ENCODE data around the gene CHCHD3.

CHCHD3 gene

DNA sequence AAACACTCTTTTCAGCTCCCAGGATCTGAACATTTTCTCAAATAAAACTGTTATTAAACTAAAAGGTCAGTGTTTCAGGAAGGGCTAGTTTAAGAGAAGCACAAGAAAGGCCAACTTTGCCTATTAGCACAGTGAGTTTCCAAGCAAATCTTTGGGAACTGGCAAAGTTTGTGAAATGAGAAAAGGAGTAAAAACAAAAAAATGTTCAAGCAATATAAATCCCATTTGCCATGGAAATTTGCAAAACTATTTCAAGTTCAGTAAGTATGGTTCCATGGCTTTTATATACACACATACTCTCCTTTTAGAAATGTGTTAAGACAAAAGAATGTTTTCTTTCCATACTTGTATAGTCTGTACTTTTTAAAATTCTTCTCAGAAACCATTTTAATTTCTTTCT, 51.5 kb downstream of the CHCHD3 start:
- H3K27ac ChIP-seq = no peak overlapping the region
- H3K4me3 ChIP-seq (ENCODE audit: low read depth in 1 of 2, low read length in 1 of 2) = no peak overlapping the region
- TF ChIP-seq, protein P1, sequence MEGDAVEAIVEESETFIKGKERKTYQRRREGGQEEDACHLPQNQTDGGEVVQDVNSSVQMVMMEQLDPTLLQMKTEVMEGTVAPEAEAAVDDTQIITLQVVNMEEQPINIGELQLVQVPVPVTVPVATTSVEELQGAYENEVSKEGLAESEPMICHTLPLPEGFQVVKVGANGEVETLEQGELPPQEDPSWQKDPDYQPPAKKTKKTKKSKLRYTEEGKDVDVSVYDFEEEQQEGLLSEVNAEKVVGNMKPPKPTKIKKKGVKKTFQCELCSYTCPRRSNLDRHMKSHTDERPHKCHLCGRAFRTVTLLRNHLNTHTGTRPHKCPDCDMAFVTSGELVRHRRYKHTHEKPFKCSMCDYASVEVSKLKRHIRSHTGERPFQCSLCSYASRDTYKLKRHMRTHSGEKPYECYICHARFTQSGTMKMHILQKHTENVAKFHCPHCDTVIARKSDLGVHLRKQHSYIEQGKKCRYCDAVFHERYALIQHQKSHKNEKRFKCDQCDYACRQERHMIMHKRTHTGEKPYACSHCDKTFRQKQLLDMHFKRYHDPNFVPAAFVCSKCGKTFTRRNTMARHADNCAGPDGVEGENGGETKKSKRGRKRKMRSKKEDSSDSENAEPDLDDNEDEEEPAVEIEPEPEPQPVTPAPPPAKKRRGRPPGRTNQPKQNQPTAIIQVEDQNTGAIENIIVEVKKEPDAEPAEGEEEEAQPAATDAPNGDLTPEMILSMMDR (IDR thresholded peaks at IDR 0.05) = no peak
- peaks cover 0 to 4% of the 10 kb centered on the region in 2 experiments for H3K4me1 ChIP-seq (ENCODE audit: control insufficient read depth in 1 of 2, insufficient read depth in 1 of 2, low read depth in 1 of 2, low read length in 1 of 2)
- H3K27me3 ChIP-seq = no peaks in the 10 kb centered on the region
- no peaks in the 10 kb centered on the region for H3K36me3 ChIP-seq
- H3K9me3 ChIP-seq = no peaks in the 10 kb centered on the region

DNA sequence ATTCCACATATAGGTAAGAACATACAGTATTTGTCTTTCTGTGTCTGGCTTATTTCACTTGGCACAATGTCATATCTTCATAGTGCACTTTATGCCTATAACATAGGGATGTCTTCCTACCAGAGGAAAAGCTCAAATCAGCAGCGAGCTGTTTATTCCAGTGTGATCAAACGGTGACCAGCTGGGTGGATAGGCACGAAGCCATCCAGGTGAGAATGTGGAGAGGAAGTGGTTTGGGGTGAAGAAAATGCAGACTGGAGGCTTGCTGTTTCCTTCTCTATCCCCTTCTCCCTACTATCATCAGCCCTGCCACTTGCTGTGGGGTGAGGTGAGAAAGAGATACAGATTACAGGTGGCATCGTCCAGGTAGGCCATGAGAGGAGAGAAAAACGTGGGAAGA, 52.4 kb downstream of the CHCHD3 start:
- H3K27me3 ChIP-seq = no peaks in the 10 kb centered on the region
- H3K9me3 ChIP-seq = no peaks in the 10 kb centered on the region

DNA sequence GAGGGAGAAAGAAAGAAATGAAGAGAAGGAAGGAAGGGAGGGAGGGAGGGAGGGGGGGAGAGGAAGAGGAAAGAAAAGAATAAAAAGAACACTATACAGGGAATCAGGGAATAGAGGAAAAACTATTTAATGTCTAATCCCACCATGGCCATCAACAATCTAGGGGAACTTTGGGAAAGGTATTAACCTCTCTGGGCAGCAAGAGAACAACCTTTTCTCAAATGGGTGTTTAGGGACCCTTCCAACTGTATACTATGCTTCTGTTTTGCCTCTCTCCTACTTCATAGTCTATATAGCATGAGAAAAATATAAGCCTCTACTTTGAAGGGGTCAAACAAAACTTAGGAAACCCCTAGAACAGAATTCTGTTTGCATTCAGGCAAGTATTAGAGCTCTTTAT, 54.5 kb downstream of the CHCHD3 start:
- no peak overlapping the region for H3K4me3 ChIP-seq (ENCODE audit: low read depth in 1 of 2, low read length in 1 of 2)

More for the DNA sequence above, 52.4 kb downstream of the CHCHD3 start:
- TF ChIP-seq, protein P1 (IDR thresholded peaks at IDR 0.05) = no peak
- no peaks in the 10 kb centered on the region for H3K36me3 ChIP-seq
- H3K4me1 ChIP-seq (ENCODE audit: control insufficient read depth in 1 of 2, insufficient read depth in 1 of 2, low read depth in 1 of 2, low read length in 1 of 2) = peaks cover 0 to 4% of the 10 kb centered on the region in 2 experiments
- no peak overlapping the region for H3K27ac ChIP-seq
- no peak overlapping the region for H3K4me3 ChIP-seq (ENCODE audit: low read depth in 1 of 2, low read length in 1 of 2)

DNA sequence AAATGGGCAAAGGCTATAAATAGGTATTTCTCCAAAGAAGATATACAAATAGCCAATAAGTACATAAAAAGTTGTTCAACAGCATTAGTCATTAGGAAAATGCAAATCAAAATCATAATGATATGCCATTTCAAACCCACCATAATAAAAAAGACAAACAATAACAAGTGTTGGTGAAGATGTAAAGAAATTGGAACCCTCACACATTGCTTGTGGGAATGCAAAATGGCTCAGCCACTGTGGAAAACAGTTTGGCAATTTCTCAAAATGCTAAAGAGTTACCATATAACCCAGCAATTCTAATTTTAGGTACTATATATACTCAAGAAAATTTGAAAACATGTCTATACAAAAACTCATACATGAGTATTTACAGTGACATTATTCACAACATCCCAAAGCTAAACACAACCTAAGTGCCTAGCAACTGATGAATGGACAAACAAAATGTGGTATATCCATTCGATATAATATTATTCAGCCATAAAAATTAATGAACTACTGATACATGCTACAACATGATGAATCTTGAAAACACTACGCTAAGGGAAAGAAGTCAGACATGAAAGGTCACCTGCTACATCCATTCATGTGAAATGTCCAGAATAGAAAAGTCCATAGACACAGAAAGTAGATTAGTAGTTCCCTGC, 55.6 kb downstream of the CHCHD3 start:
- Histone ChIP-seq H3K27me3 (no peaks in the 10 kb centered on the region), H3K4me3 (ENCODE audit: low read depth in 1 of 2, low read length in 1 of 2) (no peak overlapping the region), H3K9me3 (no peaks in the 10 kb centered on the region), H3K4me1 (ENCODE audit: control insufficient read depth in 1 of 2, insufficient read depth in 1 of 2, low read depth in 1 of 2, low read length in 1 of 2) (peaks cover 0 to 4% of the 10 kb centered on the region in 2 experiments), H3K36me3 (peaks cover 8% of the 10 kb centered on the region), H3K27ac (no peak overlapping the region)
- TF ChIP-seq, protein P1 (IDR thresholded peaks at IDR 0.05) = no peak

More for the DNA sequence above, 54.5 kb downstream of the CHCHD3 start:
- Histone ChIP-seq H3K27me3 (no peaks in the 10 kb centered on the region), H3K9me3 (no peaks in the 10 kb centered on the region), H3K27ac (no peak overlapping the region), H3K36me3 (peaks cover 8% of the 10 kb centered on the region), H3K4me1 (ENCODE audit: control insufficient read depth in 1 of 2, insufficient read depth in 1 of 2, low read depth in 1 of 2, low read length in 1 of 2) (peaks cover 0 to 4% of the 10 kb centered on the region in 2 experiments)
- TF ChIP-seq, protein P1 (IDR thresholded peaks at IDR 0.05) = no peak

DNA sequence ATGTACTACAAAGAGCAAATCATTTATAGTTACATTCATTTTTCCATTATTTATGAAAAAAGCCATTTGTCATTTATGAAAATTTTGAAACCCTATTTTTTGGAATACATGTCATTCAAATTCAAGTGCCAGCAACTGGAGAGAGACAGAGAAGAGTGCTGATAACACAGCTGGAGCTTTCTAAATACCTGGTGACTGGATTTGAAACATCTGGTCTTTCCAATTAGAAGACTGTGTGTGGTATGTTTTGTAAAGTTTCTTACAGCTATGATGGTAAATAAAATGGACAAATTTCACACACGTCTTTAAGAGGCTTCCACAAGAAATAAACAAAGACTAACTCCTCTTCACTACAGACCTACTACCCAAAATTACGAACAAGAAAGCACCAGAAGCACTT, 56.8 kb downstream of the CHCHD3 start:
- H3K27me3 ChIP-seq = no peaks in the 10 kb centered on the region
- no peak overlapping the region for H3K27ac ChIP-seq
- TF ChIP-seq, protein P1 (IDR thresholded peaks at IDR 0.05) = no peak
- peaks cover 8% of the 10 kb centered on the region for H3K36me3 ChIP-seq
- peaks cover 0 to 4% of the 10 kb centered on the region in 2 experiments for H3K4me1 ChIP-seq (ENCODE audit: control insufficient read depth in 1 of 2, insufficient read depth in 1 of 2, low read depth in 1 of 2, low read length in 1 of 2)
- no peak overlapping the region for H3K4me3 ChIP-seq (ENCODE audit: low read depth in 1 of 2, low read length in 1 of 2)
- no peaks in the 10 kb centered on the region for H3K9me3 ChIP-seq
